HAP-1 (cell line): ENCODE measurements around the gene MALAT1.
"Not testable (repeated sequence)": the region's sequence is repeated elsewhere in the genome, so short reads cannot be mapped to it uniquely, and the experiment has no call there.

ENCODE experiments used
- DNase-seq, 2 experiments: peaks; one replicate each; pipeline ENCODE4 v3.0.0-alpha.2; 2016 to 2020; ENCODE audit warnings: low spot score in 2 of 2
- H3K27me3 ChIP-seq: fragments of 250-450 bp; sonication (Bioruptor Pico); 2 replicates; pipeline ENCODE4 v1.5.1; 2020; ENCODE audit warnings: low read depth, mild to moderate bottlenecking, moderate library complexity
- H3K36me3 ChIP-seq: fragments of 250-450 bp; sonication (Bioruptor Pico); replicated peaks from 2 replicates; pipeline ENCODE4 v1.5.1; 2020; ENCODE audit warnings: mild to moderate bottlenecking
- H3K4me1 ChIP-seq: fragments of 250-450 bp; sonication (Bioruptor Pico); 2 replicates; pipeline ENCODE4 v1.5.1; 2020; ENCODE audit warnings: mild to moderate bottlenecking
- H3K4me3 ChIP-seq: fragments of 250-450 bp; sonication (Bioruptor Pico); 2 replicates; pipeline ENCODE4 v1.5.1; 2020; ENCODE audit warnings: mild to moderate bottlenecking, moderate library complexity
- H3K9me3 ChIP-seq: fragments of 250-450 bp; sonication (Bioruptor Pico); 2 replicates; pipeline ENCODE4 v1.5.1; 2020; ENCODE audit warnings: mild to moderate bottlenecking, moderate library complexity
- in situ Hi-C: fragments of 300-500 bp; cut with MboI; formaldehyde crosslinking; loops from 3 replicates; pipeline ENCODE4 v1.14.3; 2020; ENCODE audit warnings: low sequenced_read_pairs, inconsistent platforms, mixed read lengths

The MALAT1 gene

GRCh38 chr11:65472588-65473277 lies 26.1 kb upstream of the MALAT1 start:
- peaks cover 19% of the 10 kb centered on the region for H3K4me1 ChIP-seq
- DNase-seq, H3K4me3 ChIP-seq, in situ Hi-C loops, H3K27me3 ChIP-seq, H3K36me3 ChIP-seq, H3K9me3 ChIP-seq: not testable (repeated sequence)

DNA sequence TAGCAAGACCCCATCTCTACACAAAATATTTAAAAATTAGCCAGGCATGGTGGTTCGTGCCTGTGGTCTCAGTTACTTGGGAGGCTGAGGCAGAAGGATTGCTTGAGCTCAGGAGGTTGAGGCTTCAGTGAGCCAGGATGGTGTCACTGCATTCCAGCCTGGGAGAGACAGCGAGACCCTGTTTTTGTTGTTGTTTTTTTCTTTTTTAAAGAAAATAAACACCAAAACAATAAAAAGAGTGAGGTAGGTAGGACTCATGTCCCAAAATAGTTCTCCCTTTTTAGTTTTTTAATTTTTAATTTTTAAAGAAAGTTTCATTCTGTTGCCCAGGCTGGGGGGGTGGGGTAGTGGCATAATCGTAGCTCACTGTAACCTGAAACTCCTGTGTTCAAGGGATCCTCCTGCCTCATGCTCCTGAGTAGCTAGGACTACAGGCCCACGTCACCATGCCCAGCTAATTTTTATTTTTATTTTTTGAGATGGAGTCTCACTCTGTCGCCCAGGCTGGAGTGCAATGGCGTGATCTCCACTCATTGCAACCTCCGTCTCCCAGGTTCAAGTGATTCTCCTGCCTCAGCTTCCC lies 25.5 kb upstream of the MALAT1 start:
- Histone ChIP-seq H3K9me3 (no peaks in the 10 kb centered on the region), H3K27me3 (no peaks in the 10 kb centered on the region), H3K4me1 (peaks cover 26% of the 10 kb centered on the region), H3K36me3 (peaks cover 7% of the 10 kb centered on the region; the same call in 1 of the 2 replicates), H3K4me3 (no peak overlapping the region)
- DNase-seq = no peak
- in situ Hi-C loops = no loop called here

DNA sequence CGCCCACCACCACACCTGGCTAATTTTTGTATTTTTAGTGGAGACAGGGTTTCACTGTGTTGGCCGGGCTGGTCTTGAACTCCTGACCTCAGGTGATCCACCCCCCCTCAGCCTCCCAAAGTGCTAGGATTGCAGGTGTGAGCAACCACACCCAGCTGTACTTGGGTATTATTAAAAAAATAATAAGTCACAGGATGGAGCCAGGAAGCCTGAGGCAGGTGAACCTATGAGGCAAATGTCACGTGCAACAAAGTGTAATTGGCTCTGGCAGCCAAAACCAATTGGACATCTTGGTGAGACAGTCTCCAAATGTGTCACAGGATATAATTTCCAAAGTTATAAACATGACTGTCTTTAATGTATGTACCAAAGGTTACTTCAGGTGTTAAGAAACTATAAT lies 24.0 kb upstream of the MALAT1 start:
- DNase-seq = no peak
- H3K27me3 ChIP-seq = no peaks in the 10 kb centered on the region
- H3K4me1 ChIP-seq = peaks cover 36% of the 10 kb centered on the region
- no peaks in the 10 kb centered on the region for H3K9me3 ChIP-seq
- H3K36me3 ChIP-seq = peaks cover 7% of the 10 kb centered on the region; the same call in 1 of the 2 replicates
- no peak overlapping the region for H3K4me3 ChIP-seq
- in situ Hi-C loops = no loop called here

GRCh38 chr11:65476632-65477148 lies 22.2 kb upstream of the MALAT1 start:
- H3K9me3 ChIP-seq = no peaks in the 10 kb centered on the region
- H3K36me3 ChIP-seq = peaks cover 7% of the 10 kb centered on the region; the same call in 1 of the 2 replicates
- DNase-seq = no peak
- H3K4me1 ChIP-seq = peaks cover 37% of the 10 kb centered on the region
- H3K4me3 ChIP-seq = peak overlapping the region; percentile 87
- in situ Hi-C loops = no loop called here
- no peaks in the 10 kb centered on the region for H3K27me3 ChIP-seq

- no peaks in the 10 kb centered on the region for H3K27me3 ChIP-seq
- DNase-seq = peak; percentile 91 to 95
- no peaks in the 10 kb centered on the region for H3K9me3 ChIP-seq
- H3K4me3 ChIP-seq = peak overlapping the region; percentile 87
- in situ Hi-C loops = no loop called here
- peaks cover 7% of the 10 kb centered on the region; the same call in 1 of the 2 replicates for H3K36me3 ChIP-seq
- peaks cover 30% of the 10 kb centered on the region for H3K4me1 ChIP-seq
These were observed 21.5 kb upstream of the MALAT1 start for GRCh38 chr11:65477149-65477965.

GRCh38 chr11:65478388-65479183 lies 20.3 kb upstream of the MALAT1 start:
- in situ Hi-C loops = no loop called here
- Histone ChIP-seq H3K4me1 (peaks cover 29% of the 10 kb centered on the region), H3K36me3 (peaks cover 7% of the 10 kb centered on the region; the same call in 1 of the 2 replicates), H3K4me3 (no peak overlapping the region), H3K27me3 (no peaks in the 10 kb centered on the region), H3K9me3 (no peaks in the 10 kb centered on the region)
- no peak for DNase-seq

GRCh38 chr11:65479184-65480145 lies 19.4 kb upstream of the MALAT1 start:
- Histone ChIP-seq H3K4me3 (no peak overlapping the region), H3K36me3 (peaks cover 7% of the 10 kb centered on the region; the same call in 1 of the 2 replicates), H3K27me3 (no peaks in the 10 kb centered on the region), H3K4me1 (peaks cover 32% of the 10 kb centered on the region), H3K9me3 (no peaks in the 10 kb centered on the region)
- peak in 1 of 2 experiments; percentile 53 for DNase-seq
- in situ Hi-C loops = no loop called here

DNA sequence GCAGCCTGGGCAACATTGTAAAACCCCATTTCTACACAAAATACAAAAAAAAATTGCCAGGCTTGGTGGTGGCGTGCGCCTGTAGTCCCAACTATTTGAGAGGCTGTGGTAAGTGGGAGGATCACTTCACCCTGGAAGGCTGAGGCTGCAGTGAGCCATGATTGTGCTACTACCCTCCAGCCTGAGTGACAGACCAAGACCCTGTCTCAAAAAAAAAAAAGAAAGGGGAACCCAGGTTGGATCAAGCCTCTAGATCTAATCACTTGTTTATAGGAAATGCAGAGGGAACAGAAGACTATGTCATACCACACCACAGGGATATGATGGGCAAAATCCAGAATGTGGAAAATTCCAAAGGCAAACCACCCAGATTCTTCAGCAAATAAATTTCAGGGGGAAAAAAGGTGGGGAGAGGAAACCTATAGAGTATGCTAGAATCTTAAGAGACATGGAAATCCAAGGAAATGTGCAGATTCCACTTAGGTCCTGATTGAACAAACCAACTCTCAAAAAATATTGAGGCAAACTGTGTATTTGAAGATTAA lies 16.5 kb upstream of the MALAT1 start:
- no peak overlapping the region for H3K4me3 ChIP-seq
- in situ Hi-C loops = no loop called here
- H3K9me3 ChIP-seq = no peaks in the 10 kb centered on the region
- no peaks in the 10 kb centered on the region for H3K27me3 ChIP-seq
- H3K36me3 ChIP-seq = no peaks in the 10 kb centered on the region
- H3K4me1 ChIP-seq = peaks cover 49% of the 10 kb centered on the region
- DNase-seq = no peak

DNA sequence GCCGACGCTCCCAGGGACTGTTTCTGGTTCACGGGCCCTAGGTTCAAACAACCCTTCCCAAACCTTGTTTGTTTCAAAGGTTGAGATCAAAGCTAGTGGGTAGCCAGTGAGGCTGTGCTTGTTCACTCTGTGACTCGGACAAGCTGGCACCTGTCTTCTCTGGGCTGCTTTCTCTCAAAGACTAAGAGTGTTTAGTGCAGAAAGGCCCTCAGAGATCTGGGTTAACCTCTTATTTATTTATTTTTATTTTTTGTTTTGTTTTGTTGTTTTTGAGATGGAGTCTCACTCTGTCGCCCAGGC lies 13.0 kb upstream of the MALAT1 start:
- in situ Hi-C loops = no loop called here
- H3K4me3 ChIP-seq = no peak overlapping the region
- H3K36me3 ChIP-seq = no peaks in the 10 kb centered on the region
- peak in 1 of 2 experiments; percentile 39 for DNase-seq
- H3K27me3 ChIP-seq = no peaks in the 10 kb centered on the region
- peaks cover 51% of the 10 kb centered on the region for H3K4me1 ChIP-seq
- no peaks in the 10 kb centered on the region for H3K9me3 ChIP-seq

DNA sequence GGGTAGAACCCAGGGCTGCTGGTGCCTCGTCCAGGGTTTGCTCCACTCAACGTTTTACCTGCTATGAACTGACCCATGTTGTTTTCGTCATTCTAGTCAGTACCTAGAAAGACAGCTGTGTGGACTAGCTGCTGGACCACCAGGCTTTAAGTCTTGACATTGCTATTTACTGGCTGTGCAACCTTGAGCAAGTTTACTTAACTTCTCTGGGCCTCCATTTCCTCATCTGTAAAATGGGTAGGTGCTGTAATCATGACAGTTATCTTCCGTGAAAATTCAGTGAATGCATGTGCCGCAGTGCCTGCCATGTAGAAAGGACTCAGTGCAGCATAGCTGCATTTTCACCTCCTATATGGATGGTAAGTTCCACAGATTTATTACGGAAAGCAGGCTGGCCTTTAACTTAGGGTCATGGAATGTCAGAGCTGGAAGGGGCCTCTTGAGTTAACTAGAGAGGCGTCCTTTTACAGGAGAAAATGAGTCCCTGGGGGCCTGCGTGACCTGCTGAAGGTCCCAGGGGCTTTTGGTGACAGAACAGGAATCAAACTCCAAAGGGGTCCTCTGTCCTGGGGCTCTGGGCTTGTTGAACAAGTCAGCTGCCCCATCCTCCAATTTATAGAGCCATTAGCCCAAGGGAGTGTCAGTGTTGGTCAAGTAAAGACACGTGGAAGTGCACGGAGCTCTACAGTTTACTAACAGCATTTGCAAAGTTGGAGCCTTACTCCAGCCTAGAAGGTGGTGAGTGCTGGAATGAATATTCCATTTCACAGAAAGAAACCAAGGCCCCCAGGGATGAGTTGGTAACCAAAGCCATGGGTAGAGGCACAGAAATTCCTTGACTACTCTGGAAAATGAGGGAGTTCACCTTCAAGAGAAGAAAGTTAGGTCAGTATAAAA lies 12.0 kb upstream of the MALAT1 start:
- Histone ChIP-seq H3K9me3 (no peaks in the 10 kb centered on the region), H3K27me3 (no peaks in the 10 kb centered on the region), H3K4me3 (no peak overlapping the region), H3K4me1 (peaks cover 54% of the 10 kb centered on the region), H3K36me3 (no peaks in the 10 kb centered on the region)
- DNase-seq = peak in 1 of 2 experiments; percentile 37
- in situ Hi-C loops = no loop called here

DNA sequence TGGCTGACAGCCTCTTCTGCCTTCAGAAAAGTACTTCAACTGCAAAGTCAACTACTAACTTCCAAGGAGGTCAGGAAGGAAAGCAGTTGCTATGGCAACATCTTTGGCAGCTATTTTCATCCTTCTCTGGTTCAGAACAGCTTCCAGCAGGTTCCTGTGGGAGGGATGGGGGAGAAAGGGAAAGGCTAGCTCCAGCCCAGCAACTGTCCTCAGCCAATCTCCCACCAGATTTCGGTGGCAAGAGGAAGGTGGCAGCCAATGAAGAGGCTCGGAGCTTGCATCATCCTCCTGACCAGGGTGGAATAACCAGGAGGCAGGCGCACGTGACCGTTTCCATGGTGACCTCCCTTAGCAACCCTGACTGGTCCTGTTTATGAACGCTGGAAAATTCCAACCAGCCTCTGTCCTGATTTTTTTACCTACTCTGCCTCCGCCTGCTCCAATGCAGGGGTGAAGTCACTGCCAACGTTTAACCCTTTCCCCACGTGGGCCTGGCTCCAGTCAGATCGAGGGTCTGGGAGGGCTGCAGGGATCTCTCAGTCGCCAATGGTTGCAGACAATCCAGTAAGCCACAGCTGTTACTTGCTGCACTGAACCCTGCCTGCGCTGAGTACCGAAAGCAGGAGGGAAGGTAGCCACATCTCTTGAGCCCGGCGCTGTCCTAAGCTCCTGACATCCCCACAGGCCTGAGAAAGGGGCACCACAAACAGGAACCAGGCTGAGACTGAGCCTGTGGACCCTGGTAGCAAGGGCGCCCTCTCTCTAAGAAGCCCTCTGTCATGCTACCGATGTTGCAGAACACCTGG lies 11.2 kb upstream of the MALAT1 start:
- Histone ChIP-seq H3K27me3 (no peaks in the 10 kb centered on the region), H3K4me3 (no peak overlapping the region), H3K36me3 (no peaks in the 10 kb centered on the region), H3K9me3 (no peaks in the 10 kb centered on the region), H3K4me1 (peaks cover 63% of the 10 kb centered on the region)
- in situ Hi-C loops = no loop called here
- peak; percentile 98 to 100 for DNase-seq
